PC-3 (cell line): ENCODE data around the gene GUCA2A. TPM values are rescaled to one million over a fixed set of nuclear protein-coding genes. Genes with fewer than 3 reads are reported as not detected.

Experiments
- ATAC-seq: fragments of 200-7000 bp; cut with Tn5 transposase; 2 replicates; pipeline ENCODE4 v1.9.1; 2020; ENCODE audit warnings: mild to moderate bottlenecking, moderate library complexity
- BruUV-seq: library from RNA; stranded (reverse); fragments of 400-500 nt; replicated peaks from 2 replicates; lab custom pipeline; 2021; lab: Mats Ljungman, UMichigan
- CTCF ChIA-PET: fragments of 300-600 bp; sonication (Branson Sonifier 250); formaldehyde crosslinking; loops from one replicate; lab custom pipeline; 2022; ENCODE audit warnings: antibody characterized with exemption; lab: Charles Lee
- POLR2A ChIA-PET: fragments of 300-600 bp; sonication (Branson Sonifier 250); formaldehyde crosslinking; loops from one replicate; lab custom pipeline; 2022; ENCODE audit warnings: antibody characterized with exemption; ENCODE audit not compliant: unreplicated experiment; lab: Charles Lee
- DNase-seq: peaks from one replicate; pipeline ENCODE4 v3.0.0-alpha.2; 2015
- H2AFZ ChIP-seq: fragments of 300-600 bp; sonication (generic); 2 replicates; pipeline ENCODE4 v1.6.0; 2016; ENCODE audit warnings: antibody characterized with exemption, low read length
- H3F3A ChIP-seq: fragments of 300-600 bp; sonication (generic); one replicate; pipeline ENCODE4 v1.6.0; 2017; ENCODE audit warnings: antibody characterized with exemption, low read length, control low read depth, mild to moderate bottlenecking; ENCODE audit not compliant: unreplicated experiment
- H3K27ac ChIP-seq: fragments of 300-600 bp; sonication (generic); 2 replicates; pipeline ENCODE4 v1.5.1; 2016; ENCODE audit warnings: mild to moderate bottlenecking, low read length
- H3K27me3 ChIP-seq: fragments of 300-600 bp; sonication (generic); 2 replicates; pipeline ENCODE4 v1.6.1; 2016; ENCODE audit warnings: low read length, mixed read lengths
- H3K36me3 ChIP-seq: fragments of 300-600 bp; sonication (generic); 2 replicates; pipeline ENCODE4 v1.6.1; 2016; ENCODE audit warnings: low read depth, mixed run types, low read length, mixed read lengths
- H3K4me1 ChIP-seq: fragments of 300-600 bp; sonication (generic); 2 replicates; pipeline ENCODE4 v1.5.1; 2016; ENCODE audit warnings: low read length; ENCODE audit not compliant: insufficient read depth
- H3K4me2 ChIP-seq: fragments of 300-600 bp; sonication (generic); 2 replicates; pipeline ENCODE4 v1.6.0; 2016; ENCODE audit warnings: low read length
- H3K4me3 ChIP-seq: fragments of 300-600 bp; sonication (generic); 2 replicates; pipeline ENCODE4 v1.5.1; 2016; ENCODE audit warnings: mild to moderate bottlenecking, low read length, mixed read lengths
- H3K79me2 ChIP-seq: fragments of 300-600 bp; sonication (generic); 2 replicates; pipeline ENCODE4 v1.6.1; 2017; ENCODE audit warnings: low read length, mixed read lengths
- H3K9ac ChIP-seq: fragments of 300-600 bp; sonication (generic); 2 replicates; pipeline ENCODE4 v1.6.0; 2016; ENCODE audit warnings: mild to moderate bottlenecking, low read length
- H3K9me2 ChIP-seq: fragments of 300-600 bp; sonication (generic); replicated peaks from 2 replicates; pipeline ENCODE4 v1.6.1; 2016; ENCODE audit warnings: mixed run types, low read length, mixed read lengths
- H3K9me3 ChIP-seq: fragments of 300-600 bp; sonication (generic); 2 replicates; pipeline ENCODE4 v1.6.1; 2016; ENCODE audit warnings: low read length, mixed read lengths
- H4K20me1 ChIP-seq: fragments of 300-600 bp; sonication (generic); 2 replicates; pipeline ENCODE4 v1.6.1; 2016; ENCODE audit warnings: low read length, mixed read lengths
- EZH2 ChIP-seq: fragments of 300-600 bp; sonication (generic); IDR thresholded peaks from one replicate; pipeline ENCODE4 v1.6.1; 2017; ENCODE audit warnings: antibody characterized with exemption, mild to moderate bottlenecking, low read length; ENCODE audit not compliant: unreplicated experiment
- EZH2phosphoT487 ChIP-seq: fragments of 300-600 bp; sonication (generic); IDR thresholded peaks from 2 replicates; pipeline ENCODE4 v1.6.1; 2018; ENCODE audit warnings: mild to moderate bottlenecking, antibody characterized with exemption, low read length, borderline replicate concordance
- intact Hi-C: fragments of 100-400 bp; cut with micrococcal nuclease; formaldehyde crosslinking; loops from 2 replicates; pipeline ENCODE4 v1.9.0; 2023
- total RNA-seq: library from RNA; depleted of rRNA; stranded (reverse); fragments of >200 nt; gene quantifications from 2 replicates; pipeline ENCODE4 v1.2.3, GENCODE V29; 2014; rRNA removed
- TF ChIP-seq, protein P1 (sequence below): fragments of 300-600 bp; sonication (generic); conservative IDR thresholded peaks from 2 replicates; pipeline ENCODE4 v1.5.1; 2017; ENCODE audit warnings: antibody characterized with exemption, low read depth, mild to moderate bottlenecking, low read length

The GUCA2A gene
- total RNA-seq, 1 experiment from 2014 or later = not detected

DNA sequence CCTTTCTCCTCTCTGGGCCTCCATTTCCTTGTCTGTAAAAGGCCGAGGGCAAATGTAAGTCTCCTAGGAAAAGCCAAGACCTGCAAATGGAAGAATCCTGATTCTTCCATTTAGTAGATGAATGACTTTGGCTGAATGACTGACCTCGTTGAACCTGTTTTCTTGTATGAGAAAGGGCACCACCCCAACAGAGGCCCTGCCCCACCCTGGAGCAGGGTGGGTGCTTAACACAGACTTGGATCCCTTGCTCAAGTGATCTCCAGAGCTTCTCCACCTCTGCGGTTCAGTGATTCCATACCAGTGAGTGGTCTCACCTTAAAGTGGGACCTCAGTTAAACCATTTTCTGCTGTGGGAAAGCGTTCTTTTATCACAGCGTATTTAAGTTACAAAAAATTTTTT lies 50.3 kb downstream of the GUCA2A start:
- Histone ChIP-seq H3K4me2 (no peak overlapping the region), H3K9me3 (no peaks in the 10 kb centered on the region), H3K79me2 (no peaks in the 10 kb centered on the region), H4K20me1 (no peaks in the 10 kb centered on the region), H3K27ac (no peak overlapping the region), H3K9me2 (no peaks in the 10 kb centered on the region), H3K4me1 (0 out of 2 replicates have a peak, but pooled peaks cover 7% of the 10 kb centered on the region), H3K9ac (no peak overlapping the region), H2AFZ (no peak overlapping the region), H3F3A (no peaks in the 10 kb centered on the region), H3K27me3 (no peaks in the 10 kb centered on the region), H3K36me3 (no peaks in the 10 kb centered on the region), H3K4me3 (no peak overlapping the region)
- BruUV-seq = no TSS peak
- no peak for DNase-seq
- TF ChIP-seq EZH2 (no peak), EZH2phosphoT487 (no peak)
- TF ChIP-seq, protein P1, sequence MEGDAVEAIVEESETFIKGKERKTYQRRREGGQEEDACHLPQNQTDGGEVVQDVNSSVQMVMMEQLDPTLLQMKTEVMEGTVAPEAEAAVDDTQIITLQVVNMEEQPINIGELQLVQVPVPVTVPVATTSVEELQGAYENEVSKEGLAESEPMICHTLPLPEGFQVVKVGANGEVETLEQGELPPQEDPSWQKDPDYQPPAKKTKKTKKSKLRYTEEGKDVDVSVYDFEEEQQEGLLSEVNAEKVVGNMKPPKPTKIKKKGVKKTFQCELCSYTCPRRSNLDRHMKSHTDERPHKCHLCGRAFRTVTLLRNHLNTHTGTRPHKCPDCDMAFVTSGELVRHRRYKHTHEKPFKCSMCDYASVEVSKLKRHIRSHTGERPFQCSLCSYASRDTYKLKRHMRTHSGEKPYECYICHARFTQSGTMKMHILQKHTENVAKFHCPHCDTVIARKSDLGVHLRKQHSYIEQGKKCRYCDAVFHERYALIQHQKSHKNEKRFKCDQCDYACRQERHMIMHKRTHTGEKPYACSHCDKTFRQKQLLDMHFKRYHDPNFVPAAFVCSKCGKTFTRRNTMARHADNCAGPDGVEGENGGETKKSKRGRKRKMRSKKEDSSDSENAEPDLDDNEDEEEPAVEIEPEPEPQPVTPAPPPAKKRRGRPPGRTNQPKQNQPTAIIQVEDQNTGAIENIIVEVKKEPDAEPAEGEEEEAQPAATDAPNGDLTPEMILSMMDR = no peak
- POLR2A ChIA-PET = interaction anchor here (0.6 kb wide), 1 partner anchor 524 kb away, joined by 3 read pairs; no protein-coding TSS in a partner anchor
- CTCF ChIA-PET = no interaction called here
- intact Hi-C loops = no loop called here
- ATAC-seq = no peak

Other genes with a start within 250 kb of the GUCA2A start
- 8.4 and 9.8 TPM in 2 replicates for gene HIVEP3, start 245.8 kb downstream of the GUCA2A start, total RNA-seq
- not detected in 2 replicates for gene GUCA2B, start 11.3 kb downstream of the GUCA2A start, total RNA-seq
- 22.7 and 23.4 TPM in 2 replicates for gene FOXJ3, start 170.5 kb upstream of the GUCA2A start, total RNA-seq
- 3.5 and 4.5 TPM in 2 replicates for gene RIMKLA, start 216.0 kb upstream of the GUCA2A start, total RNA-seq